Hepatocyte (in vitro differentiated cells): Measurements from ENCODE around the gene TOP3B.

ENCODE experiments used
- CTCF ChIP-seq: fragments of 200-600 bp; sonication (generic); IDR thresholded peaks from 2 replicates; pipeline ENCODE4 v1.5.1; 2016; ENCODE audit warnings: antibody characterized with exemption, mild to moderate bottlenecking; ENCODE audit not compliant: poor library complexity
- EZH2 ChIP-seq: fragments of 200-600 bp; sonication (generic); IDR thresholded peaks from 2 replicates; pipeline ENCODE4 v1.6.1; 2016; ENCODE audit warnings: antibody characterized with exemption, mild to moderate bottlenecking, borderline replicate concordance

GRCh38 chr22:21926728-21927127 lies 55.9 kb downstream of the TOP3B start:
- TF ChIP-seq CTCF (no peak), EZH2 (no peak)
